WTC11 (cell line): ENCODE data around the gene SLFN5.

Source experiments
- FOXP1 ChIP-seq: sonication (generic); formaldehyde crosslinking; IDR thresholded peaks from 2 replicates; pipeline ENCODE4 v1.8.0; 2022; ENCODE audit warnings: missing genetic modification reagents, mild to moderate bottlenecking, moderate library complexity, borderline replicate concordance
- TF ChIP-seq, protein P1 (sequence below): sonication (generic); formaldehyde crosslinking; IDR thresholded peaks from 2 replicates; pipeline ENCODE4 v1.8.1; 2022; ENCODE audit warnings: missing genetic modification reagents, borderline replicate concordance
- TF ChIP-seq, protein P2 (sequence below): sonication (generic); formaldehyde crosslinking; IDR thresholded peaks from 2 replicates; pipeline ENCODE4 v1.8.1; 2023; ENCODE audit warnings: mild to moderate bottlenecking, missing genetic modification reagents

DNA sequence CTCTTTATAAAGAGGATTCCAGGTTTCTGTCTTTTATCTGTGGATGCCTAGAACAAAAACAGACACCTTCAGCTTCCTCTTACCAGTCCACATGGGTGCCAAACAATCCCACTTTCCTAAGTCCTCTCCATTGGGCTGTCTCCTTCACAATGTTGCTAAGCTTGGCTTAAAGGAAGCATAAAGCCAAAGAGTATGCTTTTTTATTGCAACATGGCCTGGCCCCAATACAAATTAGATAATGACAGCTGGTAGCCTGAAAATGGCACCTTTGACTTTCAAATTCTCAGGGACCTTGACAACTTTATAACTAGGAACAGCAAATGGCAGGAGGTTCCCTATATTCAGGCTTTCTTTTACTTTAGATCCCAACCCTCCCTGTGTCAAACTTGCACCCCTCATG is 55.8 kb downstream of the SLFN5 start:
- no peak for TF ChIP-seq FOXP1 (CRISPR knock-in tag)
- TF ChIP-seq, protein P1, sequence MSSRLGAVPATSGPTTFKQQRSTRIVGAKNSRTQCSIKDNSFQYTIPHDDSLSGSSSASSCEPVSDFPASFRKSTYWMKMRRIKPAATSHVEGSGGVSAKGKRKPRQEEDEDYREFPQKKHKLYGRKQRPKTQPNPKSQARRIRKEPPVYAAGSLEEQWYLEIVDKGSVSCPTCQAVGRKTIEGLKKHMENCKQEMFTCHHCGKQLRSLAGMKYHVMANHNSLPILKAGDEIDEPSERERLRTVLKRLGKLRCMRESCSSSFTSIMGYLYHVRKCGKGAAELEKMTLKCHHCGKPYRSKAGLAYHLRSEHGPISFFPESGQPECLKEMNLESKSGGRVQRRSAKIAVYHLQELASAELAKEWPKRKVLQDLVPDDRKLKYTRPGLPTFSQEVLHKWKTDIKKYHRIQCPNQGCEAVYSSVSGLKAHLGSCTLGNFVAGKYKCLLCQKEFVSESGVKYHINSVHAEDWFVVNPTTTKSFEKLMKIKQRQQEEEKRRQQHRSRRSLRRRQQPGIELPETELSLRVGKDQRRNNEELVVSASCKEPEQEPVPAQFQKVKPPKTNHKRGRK: no peak
- TF ChIP-seq, protein P2, sequence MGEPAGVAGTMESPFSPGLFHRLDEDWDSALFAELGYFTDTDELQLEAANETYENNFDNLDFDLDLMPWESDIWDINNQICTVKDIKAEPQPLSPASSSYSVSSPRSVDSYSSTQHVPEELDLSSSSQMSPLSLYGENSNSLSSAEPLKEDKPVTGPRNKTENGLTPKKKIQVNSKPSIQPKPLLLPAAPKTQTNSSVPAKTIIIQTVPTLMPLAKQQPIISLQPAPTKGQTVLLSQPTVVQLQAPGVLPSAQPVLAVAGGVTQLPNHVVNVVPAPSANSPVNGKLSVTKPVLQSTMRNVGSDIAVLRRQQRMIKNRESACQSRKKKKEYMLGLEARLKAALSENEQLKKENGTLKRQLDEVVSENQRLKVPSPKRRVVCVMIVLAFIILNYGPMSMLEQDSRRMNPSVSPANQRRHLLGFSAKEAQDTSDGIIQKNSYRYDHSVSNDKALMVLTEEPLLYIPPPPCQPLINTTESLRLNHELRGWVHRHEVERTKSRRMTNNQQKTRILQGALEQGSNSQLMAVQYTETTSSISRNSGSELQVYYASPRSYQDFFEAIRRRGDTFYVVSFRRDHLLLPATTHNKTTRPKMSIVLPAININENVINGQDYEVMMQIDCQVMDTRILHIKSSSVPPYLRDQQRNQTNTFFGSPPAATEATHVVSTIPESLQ (CRISPR knock-in tag): no peak
